H9 (cell line): ENCODE measurements around the gene PNMA6E. TPM values are rescaled to one million over a fixed set of nuclear protein-coding genes. Genes with fewer than 3 reads are reported as not detected.

Experiments used
- DNase-seq: peaks from one replicate; pipeline ENCODE4 v3.0.0-alpha.2; 2017
- H2AFZ ChIP-seq: one replicate; pipeline ENCODE4 v1.6.1; 2013; ENCODE audit warnings: mild to moderate bottlenecking, low read length, control low read depth, moderate library complexity
- H2AK5ac ChIP-seq: 2 replicates; pipeline ENCODE4 v1.6.1; 2013; ENCODE audit warnings: low read length, control low read depth, mixed read lengths; ENCODE audit not compliant: insufficient read length
- H2BK120ac ChIP-seq: one replicate; pipeline ENCODE4 v1.6.1; 2013; ENCODE audit warnings: low read depth, mild to moderate bottlenecking, low read length, control low read depth, inconsistent platforms; ENCODE audit not compliant: poor library complexity, severe bottlenecking
- H2BK12ac ChIP-seq: 2 replicates; pipeline ENCODE4 v1.6.1; 2013; ENCODE audit warnings: low read length, control low read depth, mixed read lengths, low read depth; ENCODE audit not compliant: insufficient read length
- H2BK15ac ChIP-seq: 2 replicates; pipeline ENCODE4 v1.6.1; 2013; ENCODE audit warnings: low read depth, low read length, control low read depth
- H2BK20ac ChIP-seq: one replicate; pipeline ENCODE4 v1.6.1; 2013; ENCODE audit warnings: low read depth, mild to moderate bottlenecking, low read length, control low read depth, inconsistent platforms; ENCODE audit not compliant: poor library complexity, severe bottlenecking
- H2BK5ac ChIP-seq: 2 replicates; pipeline ENCODE4 v1.6.1; 2013; ENCODE audit warnings: low read length, control low read depth, mixed read lengths; ENCODE audit not compliant: insufficient read length
- H3K14ac ChIP-seq: 2 replicates; pipeline ENCODE4 v1.6.1; 2013; ENCODE audit warnings: low read length, control low read depth; ENCODE audit not compliant: insufficient read depth
- H3K18ac ChIP-seq: 2 replicates; pipeline ENCODE4 v1.6.1; 2013; ENCODE audit warnings: low read depth, mild to moderate bottlenecking, mixed read lengths, low read length, control low read depth; ENCODE audit not compliant: insufficient read length
- H3K23ac ChIP-seq: 2 replicates; pipeline ENCODE4 v1.6.1; 2013; ENCODE audit warnings: low read length, control low read depth, mixed read lengths, low read depth; ENCODE audit not compliant: insufficient read length
- H3K23me2 ChIP-seq: 2 replicates; pipeline ENCODE4 v1.6.1; 2013; ENCODE audit warnings: low read depth, mild to moderate bottlenecking, mixed read lengths, low read length, control low read depth; ENCODE audit not compliant: insufficient read length, poor library complexity, severe bottlenecking
- H3K27ac ChIP-seq: 2 replicates; pipeline ENCODE4 v1.5.1; 2013; ENCODE audit warnings: low read length, control low read depth, mixed read lengths, low read depth; ENCODE audit not compliant: insufficient read length
- H3K27me3 ChIP-seq: 2 replicates; pipeline ENCODE4 v1.6.1; 2013; ENCODE audit warnings: low read length, control low read depth, inconsistent platforms; ENCODE audit not compliant: insufficient read depth
- H3K4ac ChIP-seq: 2 replicates; pipeline ENCODE4 v1.6.1; 2013; ENCODE audit warnings: low read depth, mild to moderate bottlenecking, control low read depth, inconsistent platforms, low read length, moderate library complexity
- H3K4me1 ChIP-seq: 2 replicates; pipeline ENCODE4 v1.6.1; 2013; ENCODE audit warnings: low read length, control low read depth, inconsistent platforms; ENCODE audit not compliant: insufficient read depth
- H3K4me2 ChIP-seq: 2 replicates; pipeline ENCODE4 v1.6.1; 2013; ENCODE audit warnings: low read length, control low read depth, mixed read lengths; ENCODE audit not compliant: insufficient read length, insufficient read depth
- H3K56ac ChIP-seq: 2 replicates; pipeline ENCODE4 v1.6.1; 2013; ENCODE audit warnings: low read depth, mild to moderate bottlenecking, mixed read lengths, low read length, control low read depth; ENCODE audit not compliant: insufficient read length
- H3K79me1 ChIP-seq: 2 replicates; pipeline ENCODE4 v1.6.1; 2013; ENCODE audit warnings: low read depth, mild to moderate bottlenecking, moderate library complexity, low read length, control low read depth, inconsistent platforms; ENCODE audit not compliant: insufficient read depth, poor library complexity, severe bottlenecking
- H3K79me2 ChIP-seq: 2 replicates; pipeline ENCODE4 v1.6.1; 2013; ENCODE audit warnings: low read length, control low read depth, inconsistent platforms; ENCODE audit not compliant: insufficient read depth
- H3K9ac ChIP-seq: 2 replicates; pipeline ENCODE4 v1.6.1; 2013; ENCODE audit warnings: low read length, control low read depth, mixed read lengths; ENCODE audit not compliant: insufficient read length; ENCODE audit errors: extremely low read depth
- H3K9me3 ChIP-seq: one replicate; pipeline ENCODE4 v1.6.1; 2013; ENCODE audit warnings: low read depth, low read length, inconsistent platforms; ENCODE audit not compliant: control insufficient read depth
- H3T11ph ChIP-seq: one replicate; pipeline ENCODE4 v1.6.1; 2013; ENCODE audit warnings: mild to moderate bottlenecking, low read length, control low read depth, inconsistent platforms
- H4K20me1 ChIP-seq: one replicate; pipeline ENCODE4 v1.6.1; 2013; ENCODE audit not compliant: control insufficient read depth, insufficient read length, insufficient read depth
- H4K5ac ChIP-seq: 2 replicates; pipeline ENCODE4 v1.6.1; 2013; ENCODE audit warnings: low read depth, mild to moderate bottlenecking, mixed read lengths, low read length, control low read depth; ENCODE audit not compliant: insufficient read length
- H4K8ac ChIP-seq: replicated peaks from 2 replicates; pipeline ENCODE4 v1.6.1; 2013; ENCODE audit warnings: low read length, control low read depth, mixed read lengths, low read depth; ENCODE audit not compliant: insufficient read length
- H4K91ac ChIP-seq: 2 replicates; pipeline ENCODE4 v1.6.1; 2013; ENCODE audit warnings: low read depth, mild to moderate bottlenecking, moderate library complexity, mixed read lengths, low read length, control low read depth; ENCODE audit not compliant: insufficient read length
- H3K27ac Mint-ChIP-seq, 3 experiments: 2 replicates in 2 of 3; 3 replicates in 1 of 3; pipeline ENCODE4 v1.8.0; 2020 to 2021; ENCODE audit warnings: mixed read lengths in 3 of 3, mild to moderate bottlenecking in 1 of 3, moderate library complexity in 1 of 3
- H3K27me3 Mint-ChIP-seq: 2 replicates; pipeline ENCODE4 v1.8.0; 2021; ENCODE audit warnings: low read depth, mild to moderate bottlenecking, moderate library complexity, mixed read lengths
- H3K36me3 Mint-ChIP-seq, 3 experiments: 2 replicates in 2 of 3; 3 replicates in 1 of 3; pipeline ENCODE4 v1.8.0; 2020 to 2021; ENCODE audit warnings: low read depth in 3 of 3, mixed read lengths in 3 of 3; ENCODE audit not compliant: insufficient read depth in 1 of 3
- H3K4me1 Mint-ChIP-seq, 2 experiments: 2 replicates each; pipeline ENCODE4 v1.8.0; 2020; ENCODE audit warnings: mixed read lengths in 2 of 2
- H3K4me3 Mint-ChIP-seq, 2 experiments: 2 replicates in 1 of 2; 3 replicates in 1 of 2; pipeline ENCODE4 v1.8.0; 2020 to 2021; ENCODE audit warnings: mild to moderate bottlenecking in 2 of 2, mixed read lengths in 2 of 2, moderate library complexity in 1 of 2
- H3K9me3 Mint-ChIP-seq, 2 experiments: 2 replicates in 1 of 2; 3 replicates in 1 of 2; pipeline ENCODE4 v1.8.0; 2020; ENCODE audit warnings: mild to moderate bottlenecking in 2 of 2, mixed read lengths in 2 of 2, moderate library complexity in 1 of 2
- WGBS: extraction: QIAGEN DNeasy Blood & Tissue Kit; methylation state at CpG from one replicate; pipeline ENCODE4 v1.1.7; 2013; ENCODE audit warnings: missing lambda C conversion rate, low lambda C conversion rate, mixed read lengths; ENCODE audit not compliant: insufficient read length; ENCODE audit errors: extremely low coverage; 5-methylcytosine and 5-hydroxymethylcytosine counted together
- total RNA-seq: library from RNA; stranded (reverse); gene quantifications from 2 replicates; pipeline ENCODE4 v1.2.1, GENCODE V29; 2021
- TF ChIP-seq, protein P1 (sequence below): fragments of 200-600 bp; sonication (generic); conservative IDR thresholded peaks from 3 replicates; pipeline ENCODE4 v1.8.0; 2021; ENCODE audit warnings: antibody characterized with exemption, mild to moderate bottlenecking

The PNMA6E gene
- total RNA-seq, 1 experiment from 2014 or later, result not detected

DNA sequence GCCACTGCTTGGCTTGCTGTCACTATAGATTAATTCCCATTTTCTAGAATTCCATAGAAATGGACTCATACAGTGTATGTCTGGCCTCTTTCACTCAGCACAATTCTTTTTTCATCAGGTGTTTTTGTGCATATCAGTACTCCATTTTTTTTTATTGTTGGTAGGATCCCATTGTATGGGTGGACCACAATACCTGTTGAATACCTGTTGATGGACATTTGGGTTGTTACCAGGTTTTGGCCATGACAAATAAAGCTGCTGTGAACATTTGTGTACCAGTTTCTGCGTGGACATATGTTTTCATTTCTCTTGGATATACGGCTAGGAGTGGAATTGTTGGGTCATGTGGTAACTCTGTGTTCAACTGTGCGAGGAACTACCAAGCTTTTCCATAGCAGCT is 25.1 kb upstream of the PNMA6E start:
- no peaks in the 10 kb centered on the region for H3K27me3 ChIP-seq
- TF ChIP-seq, protein P1, sequence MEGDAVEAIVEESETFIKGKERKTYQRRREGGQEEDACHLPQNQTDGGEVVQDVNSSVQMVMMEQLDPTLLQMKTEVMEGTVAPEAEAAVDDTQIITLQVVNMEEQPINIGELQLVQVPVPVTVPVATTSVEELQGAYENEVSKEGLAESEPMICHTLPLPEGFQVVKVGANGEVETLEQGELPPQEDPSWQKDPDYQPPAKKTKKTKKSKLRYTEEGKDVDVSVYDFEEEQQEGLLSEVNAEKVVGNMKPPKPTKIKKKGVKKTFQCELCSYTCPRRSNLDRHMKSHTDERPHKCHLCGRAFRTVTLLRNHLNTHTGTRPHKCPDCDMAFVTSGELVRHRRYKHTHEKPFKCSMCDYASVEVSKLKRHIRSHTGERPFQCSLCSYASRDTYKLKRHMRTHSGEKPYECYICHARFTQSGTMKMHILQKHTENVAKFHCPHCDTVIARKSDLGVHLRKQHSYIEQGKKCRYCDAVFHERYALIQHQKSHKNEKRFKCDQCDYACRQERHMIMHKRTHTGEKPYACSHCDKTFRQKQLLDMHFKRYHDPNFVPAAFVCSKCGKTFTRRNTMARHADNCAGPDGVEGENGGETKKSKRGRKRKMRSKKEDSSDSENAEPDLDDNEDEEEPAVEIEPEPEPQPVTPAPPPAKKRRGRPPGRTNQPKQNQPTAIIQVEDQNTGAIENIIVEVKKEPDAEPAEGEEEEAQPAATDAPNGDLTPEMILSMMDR, result no peak
- no peaks in the 10 kb centered on the region for H3K79me1 ChIP-seq
- H3K4me1 ChIP-seq, result no peaks in the 10 kb centered on the region
- H3K9me3 ChIP-seq, result peaks cover 72% of the 10 kb centered on the region
- Mint-ChIP-seq H3K27me3 (peaks cover 6% of the 10 kb centered on the region), H3K4me3 (no peak overlapping the region), H3K27ac (no peak overlapping the region), H3K36me3 (peaks cover 0 to 5% (median 1%) of the 10 kb centered on the region in 3 experiments; a peak in 4 of 7 replicates), H3K9me3 (peaks cover 83 to 85% of the 10 kb centered on the region in 2 experiments), H3K4me1 (no peaks in the 10 kb centered on the region)
- H4K20me1 ChIP-seq, result no peaks in the 10 kb centered on the region
- no peaks in the 10 kb centered on the region for H3K23me2 ChIP-seq
- H2BK120ac ChIP-seq, result no peak overlapping the region
- H3K27ac ChIP-seq, result no peak overlapping the region
- H2BK20ac ChIP-seq, result no peak overlapping the region
- H2AK5ac ChIP-seq, result no peak overlapping the region
- H3K18ac ChIP-seq, result no peak overlapping the region
- no peak overlapping the region for H2BK15ac ChIP-seq
- no peak overlapping the region for H4K91ac ChIP-seq
- H3K9ac ChIP-seq, result no peak overlapping the region
- H2BK5ac ChIP-seq, result no peak overlapping the region
- no CpG with 5 or more reads among the region's 3 CpGs for WGBS
- H3K79me2 ChIP-seq, result no peaks in the 10 kb centered on the region
- H2BK12ac ChIP-seq, result no peak overlapping the region
- H4K8ac ChIP-seq, result no peak overlapping the region
- H3K56ac ChIP-seq, result no peak overlapping the region
- H3T11ph ChIP-seq, result no peak overlapping the region
- DNase-seq, result no peak
- no peak overlapping the region for H3K4me2 ChIP-seq
- no peak overlapping the region for H2AFZ ChIP-seq
- H4K5ac ChIP-seq, result no peak overlapping the region
- no peak overlapping the region for H3K14ac ChIP-seq
- H3K23ac ChIP-seq, result no peak overlapping the region
- H3K4ac ChIP-seq, result no peak overlapping the region
